ENCODE results near the gene MAD2L2.

DNA sequence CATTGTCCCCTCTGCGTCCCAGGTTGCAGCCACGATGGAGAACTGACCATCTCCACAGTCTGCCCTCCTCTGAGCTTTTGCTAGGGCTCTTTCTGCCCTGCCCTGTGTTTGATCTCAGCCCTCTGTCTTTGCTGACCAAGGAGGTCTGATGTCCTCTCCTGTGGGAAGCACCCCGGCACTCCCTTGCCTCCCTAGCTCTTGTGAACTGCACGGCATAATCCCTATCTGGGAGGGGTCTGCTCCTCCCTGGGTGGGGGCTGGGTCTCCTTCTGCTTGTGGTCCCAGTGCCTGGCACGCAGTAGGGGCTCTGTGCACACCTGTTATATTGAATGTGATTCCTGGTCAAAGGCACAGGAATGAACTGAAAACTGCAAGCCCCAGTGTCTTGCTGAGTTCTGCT lies 13.0 kb upstream of the MAD2L2 start:
- TF ChIP-seq, protein P1, sequence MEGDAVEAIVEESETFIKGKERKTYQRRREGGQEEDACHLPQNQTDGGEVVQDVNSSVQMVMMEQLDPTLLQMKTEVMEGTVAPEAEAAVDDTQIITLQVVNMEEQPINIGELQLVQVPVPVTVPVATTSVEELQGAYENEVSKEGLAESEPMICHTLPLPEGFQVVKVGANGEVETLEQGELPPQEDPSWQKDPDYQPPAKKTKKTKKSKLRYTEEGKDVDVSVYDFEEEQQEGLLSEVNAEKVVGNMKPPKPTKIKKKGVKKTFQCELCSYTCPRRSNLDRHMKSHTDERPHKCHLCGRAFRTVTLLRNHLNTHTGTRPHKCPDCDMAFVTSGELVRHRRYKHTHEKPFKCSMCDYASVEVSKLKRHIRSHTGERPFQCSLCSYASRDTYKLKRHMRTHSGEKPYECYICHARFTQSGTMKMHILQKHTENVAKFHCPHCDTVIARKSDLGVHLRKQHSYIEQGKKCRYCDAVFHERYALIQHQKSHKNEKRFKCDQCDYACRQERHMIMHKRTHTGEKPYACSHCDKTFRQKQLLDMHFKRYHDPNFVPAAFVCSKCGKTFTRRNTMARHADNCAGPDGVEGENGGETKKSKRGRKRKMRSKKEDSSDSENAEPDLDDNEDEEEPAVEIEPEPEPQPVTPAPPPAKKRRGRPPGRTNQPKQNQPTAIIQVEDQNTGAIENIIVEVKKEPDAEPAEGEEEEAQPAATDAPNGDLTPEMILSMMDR (conservative IDR thresholded peaks at IDR 0.05 in 1 of 2, IDR thresholded peaks at IDR 0.05 in 1 of 2; ENCODE audit: low read depth in 1 of 2, low read length in 2 of 2) = no peak
- peak; percentile 44 for TF ChIP-seq EZH2 (IDR thresholded peaks at IDR 0.05; ENCODE audit: low read length, missing control alignments)

Measured in fibroblast of lung (primary cell).